ENCODE measurements around the gene NAT14.
"Not testable (repeated sequence)": the region's sequence is repeated elsewhere in the genome, so short reads cannot be mapped to it uniquely, and the experiment has no call there.

Gene NAT14

GRCh38 chr19:55504252-55504603, 19.2 kb downstream of the NAT14 start:
- no peak for DNase-seq

- DNase-seq = no peak
Observed at GRCh38 chr19:55504981-55505380, 20.0 kb downstream of the NAT14 start.

DNA sequence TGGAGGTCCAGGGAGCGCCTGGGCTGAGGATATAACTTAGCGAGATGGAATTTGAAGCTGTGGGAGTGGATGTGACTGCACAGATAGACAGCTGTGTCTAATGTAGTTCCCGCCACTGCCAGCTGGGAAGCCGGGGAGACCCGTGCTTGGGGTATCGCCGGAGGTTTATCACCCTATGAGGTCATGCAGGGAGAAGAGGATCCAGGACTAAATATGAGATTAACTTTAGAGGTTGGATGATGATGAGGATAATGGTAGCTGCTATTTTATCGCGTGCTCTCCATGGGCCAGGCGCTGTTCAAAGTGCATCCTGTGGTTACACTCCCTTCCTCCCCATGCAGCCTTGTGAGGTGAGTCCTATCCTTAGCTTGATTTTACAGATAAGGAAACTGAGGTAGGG, 23.1 kb downstream of the NAT14 start:
- DNase-seq = no peak

- peak; percentile 88 to 99 for DNase-seq
Observed at GRCh38 chr19:55516878-55517620, 32.1 kb downstream of the NAT14 start.

GRCh38 chr19:55519451-55520311, 34.7 kb downstream of the NAT14 start:
- DNase-seq = peak; percentile 40 to 55

- no peak for DNase-seq
Observed at GRCh38 chr19:55520691-55521292, 35.8 kb downstream of the NAT14 start.

DNA sequence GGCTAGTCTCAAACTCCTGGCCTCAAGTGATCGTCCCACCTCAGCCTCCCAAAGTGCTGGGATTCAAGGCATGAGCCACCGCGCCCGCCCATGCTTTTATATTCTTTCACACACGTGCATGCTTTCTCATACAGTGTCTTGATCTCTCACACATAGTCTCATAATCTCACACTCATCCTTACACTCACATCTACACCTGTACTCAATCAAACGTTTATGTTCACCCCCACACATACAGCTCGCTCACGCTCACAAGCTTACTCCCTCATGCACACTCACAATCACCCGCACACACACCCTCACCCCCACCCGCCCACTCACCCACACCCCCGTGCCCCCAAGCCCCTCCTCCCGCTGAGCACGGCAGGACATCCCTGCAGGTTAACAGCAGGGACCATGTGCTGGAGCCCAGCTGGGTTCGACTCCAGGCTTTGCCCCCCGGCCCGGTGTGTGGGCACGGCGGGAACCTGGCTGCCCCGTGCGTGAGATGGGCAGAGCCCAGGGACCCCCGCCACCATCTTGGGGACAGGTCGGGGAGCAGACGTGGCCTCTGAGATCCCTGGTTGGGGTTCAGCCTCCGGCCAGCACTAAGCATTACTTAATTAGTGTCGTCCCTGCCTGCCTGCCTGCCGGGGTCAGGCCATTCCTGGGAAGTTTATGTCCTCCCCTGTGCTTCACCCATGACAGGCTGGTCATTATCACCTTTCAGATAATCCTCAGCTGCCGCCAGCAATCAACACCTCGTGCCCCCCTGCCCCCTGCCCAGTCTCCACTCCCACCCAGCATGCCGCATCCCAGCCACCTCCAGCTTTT, 40.5 kb downstream of the NAT14 start:
- DNase-seq = no peak

- peak; percentile 1 to 13 for DNase-seq
Observed at GRCh38 chr19:55526216-55527196, 41.5 kb downstream of the NAT14 start.

DNA sequence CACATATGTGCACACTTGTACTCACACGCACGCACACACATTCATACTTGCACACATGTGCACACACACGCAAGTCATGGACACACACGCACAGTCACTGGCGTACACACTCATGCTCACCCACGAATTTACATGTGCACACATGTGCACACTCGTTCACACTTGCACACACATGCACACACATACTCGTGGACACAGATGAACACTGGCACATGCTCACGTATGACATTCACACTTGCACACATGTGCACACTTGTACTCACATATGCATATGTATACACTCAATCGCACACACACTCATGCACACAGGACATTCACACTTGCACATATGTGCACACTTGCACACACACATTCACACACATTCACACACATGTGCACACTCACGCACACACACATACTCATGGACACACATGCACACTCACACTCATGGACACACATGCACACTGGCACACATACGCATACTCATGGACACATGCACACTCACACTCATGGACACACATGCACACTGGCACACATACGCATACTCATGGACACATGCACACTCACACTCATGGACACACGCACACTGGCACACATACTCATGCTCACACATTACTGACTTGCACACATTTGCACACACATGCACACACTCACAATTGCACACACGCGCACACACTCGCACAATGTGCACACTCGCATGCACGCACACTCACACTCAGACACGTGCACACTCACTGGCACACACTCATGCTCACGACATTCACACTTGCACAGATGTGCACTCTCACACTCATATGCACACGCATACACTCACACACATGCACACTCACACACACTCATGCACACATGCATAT, 42.4 kb downstream of the NAT14 start:
- DNase-seq = no peak

DNA sequence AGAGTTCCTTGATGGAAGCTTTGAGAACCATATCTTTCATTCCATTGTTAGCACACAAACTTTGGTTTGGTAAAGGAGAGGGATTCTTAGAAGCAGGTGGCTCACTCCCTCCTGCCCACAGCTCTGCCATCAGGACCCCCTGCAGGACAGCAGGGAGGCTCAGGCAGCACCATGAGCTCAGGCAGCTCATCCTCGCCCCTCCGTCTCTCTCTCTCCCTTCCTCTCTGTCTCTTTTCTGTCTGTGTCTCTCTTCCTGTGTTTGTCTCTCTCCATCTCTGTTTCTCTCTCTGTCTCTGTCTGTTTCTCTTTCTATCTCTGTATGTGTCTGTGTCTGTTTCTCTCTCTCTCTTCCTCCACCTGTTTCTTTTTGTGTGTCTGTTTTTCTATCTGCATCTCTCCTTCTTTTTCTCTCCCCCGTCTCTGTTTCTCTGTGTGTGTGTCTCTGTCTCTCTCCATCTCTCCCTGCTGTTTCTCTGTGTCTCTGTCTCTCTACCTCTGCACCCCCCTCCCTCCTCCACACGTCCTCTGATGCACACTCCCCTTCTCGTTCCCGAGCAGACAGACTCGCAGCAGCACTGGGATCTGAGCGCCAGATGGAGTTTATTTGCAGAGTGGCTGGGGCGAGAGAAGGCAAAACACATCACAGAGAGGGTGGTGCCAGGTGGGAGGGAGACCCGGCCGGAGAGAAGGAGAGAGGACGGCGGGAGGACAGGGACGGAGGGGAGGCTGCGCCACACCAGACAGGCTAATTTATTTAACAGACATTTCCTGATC, 43.2 kb downstream of the NAT14 start:
- no peak for DNase-seq

GRCh38 chr19:55529636-55530234, 44.7 kb downstream of the NAT14 start:
- no peak for DNase-seq

GRCh38 chr19:55530996-55531395, 46.0 kb downstream of the NAT14 start:
- no peak for DNase-seq

DNA sequence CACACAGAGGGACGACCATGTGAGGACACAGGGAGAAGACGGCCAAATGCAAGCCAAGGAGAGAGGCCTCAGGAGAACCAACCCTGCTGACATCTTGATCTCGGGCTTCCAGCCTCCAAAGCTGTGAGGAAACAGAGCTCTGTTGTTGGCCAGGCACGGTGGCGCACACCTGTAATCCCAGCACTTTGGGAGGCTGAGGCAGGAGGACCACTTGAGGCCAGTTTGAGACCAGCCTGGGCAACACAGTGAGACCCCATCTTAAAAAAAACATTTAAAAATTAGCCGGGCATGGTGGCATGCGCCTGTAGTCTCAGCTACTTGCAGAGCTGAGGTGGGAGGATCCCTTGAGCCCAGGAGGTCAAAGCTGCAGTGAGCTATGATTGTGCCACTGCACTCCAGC, 49.3 kb downstream of the NAT14 start:
- not testable (repeated sequence) for DNase-seq

DNA sequence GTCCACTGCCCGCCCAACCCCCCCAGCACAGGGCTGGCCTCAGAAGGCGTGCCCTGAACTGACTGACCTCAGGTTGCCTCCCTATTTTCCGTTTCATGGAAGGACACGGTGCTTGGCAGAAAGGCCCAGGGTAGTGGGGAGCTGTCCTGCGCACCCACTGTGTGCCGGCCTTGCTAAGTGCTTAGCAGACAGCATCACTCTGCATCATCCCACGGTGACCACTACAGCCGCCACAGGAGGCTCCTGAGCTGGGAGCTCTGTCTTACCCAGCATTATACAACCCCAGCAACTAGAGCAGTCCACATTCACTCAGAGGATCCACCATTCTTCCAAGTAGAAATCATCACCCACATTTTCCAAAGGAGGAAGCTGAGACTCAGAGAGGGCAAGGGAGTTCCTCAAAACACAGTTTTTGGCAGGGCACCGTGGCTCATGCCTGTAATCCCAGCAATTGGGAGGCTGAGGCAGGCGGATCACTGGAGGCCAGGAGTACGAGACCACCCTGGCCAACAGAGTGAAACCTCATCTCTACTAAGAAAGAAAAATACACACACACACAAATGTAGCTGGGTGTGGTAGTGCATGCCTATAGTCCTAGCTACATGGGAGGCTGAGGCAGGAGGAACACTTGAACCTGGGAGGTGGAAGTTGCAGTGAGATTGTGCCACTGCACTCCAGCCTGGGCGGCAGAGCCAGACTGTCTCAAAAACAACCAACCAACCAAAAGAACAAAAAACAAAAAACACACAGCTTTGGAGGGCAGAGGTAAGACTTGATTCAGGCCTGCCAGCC, 50.4 kb downstream of the NAT14 start:
- peak; percentile 41 to 51 for DNase-seq

DNA sequence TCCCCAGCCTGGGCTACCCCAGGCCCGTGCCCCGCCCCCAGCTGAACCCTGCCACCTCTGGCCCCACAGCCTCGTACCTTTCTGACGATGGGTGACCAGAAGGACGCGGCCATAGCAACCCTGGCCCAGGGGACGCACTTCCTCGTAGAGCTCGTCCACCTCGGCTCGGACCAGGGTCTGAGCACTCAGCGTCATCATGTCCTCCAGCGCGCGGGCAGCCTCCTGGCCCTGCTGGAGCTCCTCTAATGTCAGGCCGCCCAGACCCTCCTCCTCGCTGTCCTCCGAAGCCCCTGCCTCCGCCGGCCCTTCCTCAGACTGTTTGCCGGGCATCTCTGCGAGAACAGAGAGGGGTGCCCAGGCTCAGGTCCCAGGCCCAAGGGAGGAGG, 51.0 kb downstream of the NAT14 start:
- no peak for DNase-seq

DNA sequence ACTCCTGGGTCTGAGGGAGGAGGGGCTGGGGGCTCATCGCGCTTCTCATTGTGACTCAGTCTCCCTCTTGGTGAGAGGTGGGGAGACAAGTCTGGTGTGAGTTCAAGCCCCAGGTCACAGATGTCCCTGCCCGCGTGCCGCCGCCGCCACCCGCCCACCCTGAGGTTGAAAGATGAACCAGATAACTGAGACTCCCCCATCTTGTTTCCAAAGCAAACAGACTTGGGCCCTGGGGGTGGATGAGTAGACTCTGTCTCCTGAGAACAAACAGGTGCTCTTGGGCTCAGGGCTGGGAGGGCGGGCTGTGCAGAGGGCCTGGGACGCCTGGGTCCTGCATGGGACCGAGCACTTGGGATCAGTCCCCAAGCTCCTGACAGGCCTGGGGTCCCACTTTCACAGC, 51.4 kb downstream of the NAT14 start:
- no peak for DNase-seq

All from inflammatory macrophage treated with lipopolysaccharide for 1 hour (primary cell).